ENCODE data around the gene FBXO30.

DNA sequence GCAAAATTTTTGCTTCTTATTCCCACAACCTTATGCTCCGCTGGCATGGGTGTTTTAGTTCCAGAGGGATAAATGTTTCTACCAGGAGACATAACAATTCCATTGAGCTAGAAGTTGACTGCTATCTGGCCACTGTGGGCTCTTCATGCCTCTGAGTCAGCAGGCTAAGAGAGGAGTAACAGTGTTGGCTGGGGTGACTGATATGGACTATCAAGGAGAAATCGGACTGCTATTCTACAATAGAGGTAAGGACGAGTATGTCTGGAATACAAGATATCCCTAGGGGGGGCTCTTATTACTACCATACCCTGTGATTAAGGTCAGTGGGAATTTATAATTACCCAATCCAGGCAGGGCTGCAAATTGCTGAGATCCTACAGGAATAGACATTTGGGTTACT, 26.9 kb downstream of the FBXO30 start:
- TF ChIP-seq, protein P1, sequence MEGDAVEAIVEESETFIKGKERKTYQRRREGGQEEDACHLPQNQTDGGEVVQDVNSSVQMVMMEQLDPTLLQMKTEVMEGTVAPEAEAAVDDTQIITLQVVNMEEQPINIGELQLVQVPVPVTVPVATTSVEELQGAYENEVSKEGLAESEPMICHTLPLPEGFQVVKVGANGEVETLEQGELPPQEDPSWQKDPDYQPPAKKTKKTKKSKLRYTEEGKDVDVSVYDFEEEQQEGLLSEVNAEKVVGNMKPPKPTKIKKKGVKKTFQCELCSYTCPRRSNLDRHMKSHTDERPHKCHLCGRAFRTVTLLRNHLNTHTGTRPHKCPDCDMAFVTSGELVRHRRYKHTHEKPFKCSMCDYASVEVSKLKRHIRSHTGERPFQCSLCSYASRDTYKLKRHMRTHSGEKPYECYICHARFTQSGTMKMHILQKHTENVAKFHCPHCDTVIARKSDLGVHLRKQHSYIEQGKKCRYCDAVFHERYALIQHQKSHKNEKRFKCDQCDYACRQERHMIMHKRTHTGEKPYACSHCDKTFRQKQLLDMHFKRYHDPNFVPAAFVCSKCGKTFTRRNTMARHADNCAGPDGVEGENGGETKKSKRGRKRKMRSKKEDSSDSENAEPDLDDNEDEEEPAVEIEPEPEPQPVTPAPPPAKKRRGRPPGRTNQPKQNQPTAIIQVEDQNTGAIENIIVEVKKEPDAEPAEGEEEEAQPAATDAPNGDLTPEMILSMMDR (conservative IDR thresholded peaks at IDR 0.05; ENCODE audit: low read depth, low read length): no peak
- TF ChIP-seq EZH2 (IDR thresholded peaks at IDR 0.05; ENCODE audit: borderline replicate concordance, low read depth, low read length, poor library complexity, severe bottlenecking): no peak

All from A673 (cell line).